HUES64 (cell line): ENCODE data around the gene RNF4.
"Not testable (repeated sequence)": the region's sequence is repeated elsewhere in the genome, so short reads cannot be mapped to it uniquely, and the experiment has no call there.

Source experiments
- H3K27ac ChIP-seq: 2 replicates; pipeline ENCODE4 v1.7.0; 2013; ENCODE audit warnings: low read depth, low read length, inconsistent platforms
- H3K27me3 ChIP-seq: 2 replicates; pipeline ENCODE4 v1.6.1; 2013; ENCODE audit warnings: mild to moderate bottlenecking, low read length; ENCODE audit not compliant: insufficient read depth
- H3K36me3 ChIP-seq: 2 replicates; pipeline ENCODE4 v1.6.1; 2013; ENCODE audit warnings: mild to moderate bottlenecking, low read length; ENCODE audit not compliant: insufficient read depth
- H3K4me1 ChIP-seq: 2 replicates; pipeline ENCODE4 v1.6.1; 2013; ENCODE audit warnings: mild to moderate bottlenecking, low read length, moderate library complexity; ENCODE audit not compliant: insufficient read depth
- H3K4me3 ChIP-seq: 2 replicates; pipeline ENCODE4 v1.5.1; 2013; ENCODE audit warnings: mild to moderate bottlenecking, low read length, moderate library complexity
- H3K9ac ChIP-seq: 2 replicates; pipeline ENCODE4 v1.6.1; 2013; ENCODE audit warnings: mild to moderate bottlenecking, low read depth, low read length
- H3K9me3 ChIP-seq: 2 replicates; pipeline ENCODE4 v1.6.1; 2013; ENCODE audit warnings: low read depth, low read length; ENCODE audit not compliant: insufficient read depth
- WGBS: fragments of 150-250, 120-280 bp; methylation state at CpG from one replicate; pipeline ENCODE4 v1.1.7; 2013; ENCODE audit warnings: missing lambda C conversion rate; 5-methylcytosine and 5-hydroxymethylcytosine counted together

Gene RNF4

GRCh38 chr4:2546286-2546823, 77.4 kb downstream of the RNF4 start:
- H3K36me3 ChIP-seq: peaks cover 5% of the 10 kb centered on the region; the same call in 1 of the 2 replicates
- no peaks in the 10 kb centered on the region for H3K4me1 ChIP-seq
- no peaks in the 10 kb centered on the region for H3K9me3 ChIP-seq
- H3K9ac ChIP-seq: no peak overlapping the region
- no peak overlapping the region for H3K27ac ChIP-seq
- no peaks in the 10 kb centered on the region for H3K27me3 ChIP-seq
- no peak overlapping the region for H3K4me3 ChIP-seq

GRCh38 chr4:2546961-2547691, 78.2 kb downstream of the RNF4 start:
- H3K27me3 ChIP-seq, H3K36me3 ChIP-seq, H3K27ac ChIP-seq, H3K9me3 ChIP-seq, H3K4me1 ChIP-seq, H3K9ac ChIP-seq, H3K4me3 ChIP-seq: not testable (repeated sequence)
- WGBS: 96% methylated on average over 15 of the region's 16 CpGs

GRCh38 chr4:2551118-2551517, 82.2 kb downstream of the RNF4 start:
- Histone ChIP-seq H3K27ac (no peak overlapping the region), H3K4me1 (no peaks in the 10 kb centered on the region), H3K4me3 (no peak overlapping the region), H3K9me3 (no peaks in the 10 kb centered on the region), H3K27me3 (no peaks in the 10 kb centered on the region), H3K9ac (no peak overlapping the region), H3K36me3 (no peaks in the 10 kb centered on the region)

- H3K36me3 ChIP-seq: no peaks in the 10 kb centered on the region
- no peaks in the 10 kb centered on the region for H3K4me1 ChIP-seq
- 94% methylated on average over 11 of the region's 11 CpGs for WGBS
- no peaks in the 10 kb centered on the region for H3K9me3 ChIP-seq
- H3K27ac ChIP-seq: no peak overlapping the region
- H3K9ac ChIP-seq: no peak overlapping the region
- H3K4me3 ChIP-seq: no peak overlapping the region
- H3K27me3 ChIP-seq: no peaks in the 10 kb centered on the region
Measured at GRCh38 chr4:2552806-2553205, 83.9 kb downstream of the RNF4 start.

- 88% methylated on average over 6 of the region's 6 CpGs for WGBS
- Histone ChIP-seq H3K9ac (no peak overlapping the region), H3K27me3 (no peaks in the 10 kb centered on the region), H3K4me3 (no peak overlapping the region), H3K27ac (no peak overlapping the region), H3K4me1 (no peaks in the 10 kb centered on the region), H3K36me3 (0 out of 2 replicates have a peak, but pooled peaks cover 3% of the 10 kb centered on the region), H3K9me3 (no peaks in the 10 kb centered on the region)
Measured at GRCh38 chr4:2558301-2558700, 89.4 kb downstream of the RNF4 start.

GRCh38 chr4:2560167-2560566, 91.3 kb downstream of the RNF4 start:
- WGBS: 96% methylated on average over 12 of the region's 12 CpGs
- 0 out of 2 replicates have a peak, but pooled peaks cover 3% of the 10 kb centered on the region for H3K36me3 ChIP-seq
- H3K27ac ChIP-seq: no peak overlapping the region
- no peaks in the 10 kb centered on the region for H3K4me1 ChIP-seq
- no peaks in the 10 kb centered on the region for H3K27me3 ChIP-seq
- H3K4me3 ChIP-seq: no peak overlapping the region
- H3K9ac ChIP-seq: no peak overlapping the region
- no peaks in the 10 kb centered on the region for H3K9me3 ChIP-seq
